ENCODE measurements around the gene WDR38. TPM values are rescaled to one million over a fixed set of nuclear protein-coding genes. Genes with fewer than 3 reads are reported as not detected.
A peak's percentile ranks its signal among the peaks of the same experiment; 100 is the strongest.

The WDR38 gene
- polyA plus RNA-seq, 1 donor (not counting 4 experiments of a cell fraction or from before 2014, with no cell fraction given) = not detected

DNA sequence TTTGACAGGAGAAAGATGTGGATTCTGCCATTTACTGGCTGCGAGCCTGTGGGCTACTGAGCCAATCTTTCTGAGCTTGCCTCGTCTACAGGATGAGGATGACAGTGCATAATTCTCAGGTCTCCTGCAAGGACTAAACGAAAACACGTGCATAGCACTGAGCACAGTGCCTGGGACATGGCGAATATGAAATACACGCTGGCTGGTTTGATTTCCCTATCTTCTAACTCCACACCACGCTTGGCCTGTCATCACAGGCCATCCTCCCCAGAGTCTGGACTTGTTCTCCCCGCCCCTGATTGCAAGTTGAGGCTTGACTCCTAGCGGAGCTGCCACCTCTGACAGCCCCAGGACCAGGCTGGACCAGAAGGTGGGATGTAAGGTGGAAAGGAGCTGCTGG is 46.6 kb downstream of the WDR38 start:
- no peak overlapping the region for H3K4me2 ChIP-seq (ENCODE audit: control insufficient read depth, extremely low read depth, insufficient read depth, low read depth, low read length)
- no peak overlapping the region for H3K9ac ChIP-seq (ENCODE audit: control insufficient read depth, extremely low read depth, insufficient read depth, low read length)
- dilution Hi-C loops (cut with MboI; ENCODE audit: extremely low pct_ligation_motif_present, low sequenced_read_pairs) = no loop called here
- H3K9me3 ChIP-seq (ENCODE audit: control insufficient read depth, low read depth, low read length) = no peaks in the 10 kb centered on the region
- H3K27ac ChIP-seq (ENCODE audit: control insufficient read depth, insufficient read depth, low read length) = no peak overlapping the region
- no peak overlapping the region for H2AFZ ChIP-seq (ENCODE audit: control insufficient read depth, low read length)
- peaks cover 13% of the 10 kb centered on the region for H3K4me1 ChIP-seq (ENCODE audit: control insufficient read depth, extremely low read depth, insufficient read depth, low read length)
- no peaks in the 10 kb centered on the region for H3K79me2 ChIP-seq (ENCODE audit: control insufficient read depth, insufficient read depth, low read length)
- H3K27me3 ChIP-seq (ENCODE audit: control insufficient read depth, extremely low read depth, insufficient read depth, low read length) = no peaks in the 10 kb centered on the region
- FAIRE-seq (peak; percentile 29), DNase-seq (ENCODE audit: low read depth, low spot score) (no peak)
- H3K9me1 ChIP-seq (ENCODE audit: control insufficient read depth, extremely low read depth, insufficient read depth, low read length) = no peaks in the 10 kb centered on the region
- peaks cover 5 to 6% of the 10 kb centered on the region in 2 experiments for H3K36me3 ChIP-seq (ENCODE audit: control insufficient read depth in 2 of 2, extremely low read depth in 1 of 2, insufficient read depth in 2 of 2, low read length in 2 of 2)
- TF ChIP-seq EZH2 (IDR thresholded peaks at IDR 0.05; ENCODE audit: low read length) = no peak
- TF ChIP-seq, protein P1, sequence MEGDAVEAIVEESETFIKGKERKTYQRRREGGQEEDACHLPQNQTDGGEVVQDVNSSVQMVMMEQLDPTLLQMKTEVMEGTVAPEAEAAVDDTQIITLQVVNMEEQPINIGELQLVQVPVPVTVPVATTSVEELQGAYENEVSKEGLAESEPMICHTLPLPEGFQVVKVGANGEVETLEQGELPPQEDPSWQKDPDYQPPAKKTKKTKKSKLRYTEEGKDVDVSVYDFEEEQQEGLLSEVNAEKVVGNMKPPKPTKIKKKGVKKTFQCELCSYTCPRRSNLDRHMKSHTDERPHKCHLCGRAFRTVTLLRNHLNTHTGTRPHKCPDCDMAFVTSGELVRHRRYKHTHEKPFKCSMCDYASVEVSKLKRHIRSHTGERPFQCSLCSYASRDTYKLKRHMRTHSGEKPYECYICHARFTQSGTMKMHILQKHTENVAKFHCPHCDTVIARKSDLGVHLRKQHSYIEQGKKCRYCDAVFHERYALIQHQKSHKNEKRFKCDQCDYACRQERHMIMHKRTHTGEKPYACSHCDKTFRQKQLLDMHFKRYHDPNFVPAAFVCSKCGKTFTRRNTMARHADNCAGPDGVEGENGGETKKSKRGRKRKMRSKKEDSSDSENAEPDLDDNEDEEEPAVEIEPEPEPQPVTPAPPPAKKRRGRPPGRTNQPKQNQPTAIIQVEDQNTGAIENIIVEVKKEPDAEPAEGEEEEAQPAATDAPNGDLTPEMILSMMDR (optimal IDR thresholded peaks at IDR 0.05 in 1 of 3, IDR thresholded peaks at IDR 0.05 in 1 of 3, conservative IDR thresholded peaks at IDR 0.05 in 1 of 3; ENCODE audit: extremely low read depth in 1 of 3, insufficient read depth in 2 of 3, low read length in 3 of 3) = no peak
- H4K20me1 ChIP-seq (ENCODE audit: control insufficient read depth, extremely low read depth, insufficient read depth, low read length) = no peaks in the 10 kb centered on the region
- H3K4me3 ChIP-seq (ENCODE audit: control insufficient read depth in 2 of 3, extremely low read depth in 1 of 3, insufficient read depth in 2 of 3, low read depth in 1 of 3, low read length in 3 of 3) = no peak overlapping the region

DNA sequence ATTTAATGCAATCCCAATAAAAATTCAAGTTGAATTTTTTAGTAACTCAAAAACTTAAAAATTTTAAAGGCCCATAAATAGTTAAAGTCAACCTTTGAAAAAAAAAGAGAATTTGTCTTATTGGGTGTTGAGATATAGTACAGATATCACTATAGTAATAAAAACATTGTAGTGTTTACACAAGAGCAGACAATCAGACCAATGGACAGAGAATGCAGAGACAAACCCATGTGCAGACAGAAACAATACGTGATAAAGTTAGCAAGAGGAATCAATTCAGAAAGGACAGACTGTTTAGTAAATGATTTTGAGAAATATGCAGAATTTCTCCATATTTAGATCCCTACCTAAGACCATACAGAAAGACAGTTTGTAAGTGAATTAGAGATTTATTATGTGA is 53.7 kb downstream of the WDR38 start:
- peaks cover 5 to 13% of the 10 kb centered on the region in 2 experiments for H3K36me3 ChIP-seq (ENCODE audit: control insufficient read depth in 2 of 2, extremely low read depth in 1 of 2, insufficient read depth in 2 of 2, low read length in 2 of 2)
- no peak for TF ChIP-seq EZH2 (IDR thresholded peaks at IDR 0.05; ENCODE audit: low read length)
- TF ChIP-seq, protein P1 (optimal IDR thresholded peaks at IDR 0.05 in 1 of 3, IDR thresholded peaks at IDR 0.05 in 1 of 3, conservative IDR thresholded peaks at IDR 0.05 in 1 of 3; ENCODE audit: extremely low read depth in 1 of 3, insufficient read depth in 2 of 3, low read length in 3 of 3) = no peak
- no peaks in the 10 kb centered on the region for H3K9me3 ChIP-seq (ENCODE audit: control insufficient read depth, low read depth, low read length)
- no peak overlapping the region for H3K4me3 ChIP-seq (ENCODE audit: control insufficient read depth in 2 of 3, extremely low read depth in 1 of 3, insufficient read depth in 2 of 3, low read depth in 1 of 3, low read length in 3 of 3)
- no peak overlapping the region for H3K27ac ChIP-seq (ENCODE audit: control insufficient read depth, insufficient read depth, low read length)
- H2AFZ ChIP-seq (ENCODE audit: control insufficient read depth, low read length) = no peak overlapping the region
- H3K9ac ChIP-seq (ENCODE audit: control insufficient read depth, extremely low read depth, insufficient read depth, low read length) = no peak overlapping the region
- dilution Hi-C loops (cut with MboI; ENCODE audit: extremely low pct_ligation_motif_present, low sequenced_read_pairs) = no loop called here
- H3K27me3 ChIP-seq (ENCODE audit: control insufficient read depth, extremely low read depth, insufficient read depth, low read length) = no peaks in the 10 kb centered on the region
- DNase-seq (ENCODE audit: low read depth, low spot score) (no peak), FAIRE-seq (no peak)
- no peaks in the 10 kb centered on the region for H3K4me1 ChIP-seq (ENCODE audit: control insufficient read depth, extremely low read depth, insufficient read depth, low read length)
- no peak overlapping the region for H3K4me2 ChIP-seq (ENCODE audit: control insufficient read depth, extremely low read depth, insufficient read depth, low read depth, low read length)
- H3K9me1 ChIP-seq (ENCODE audit: control insufficient read depth, extremely low read depth, insufficient read depth, low read length) = no peaks in the 10 kb centered on the region
- H3K79me2 ChIP-seq (ENCODE audit: control insufficient read depth, insufficient read depth, low read length) = no peaks in the 10 kb centered on the region
- H4K20me1 ChIP-seq (ENCODE audit: control insufficient read depth, extremely low read depth, insufficient read depth, low read length) = no peaks in the 10 kb centered on the region

Small RNA genes lying within 50 kb of the gene (small RNA-seq; reads per million reads assigned to genes)
- 0 reads per million in 3 experiments for gene RNU4-82P (ENCODE audit: insufficient read length in 3 of 3, low read depth in 3 of 3, low replicate concordance in 1 of 3)

Other genes starting within 250 kb of the WDR38 start
- gene NR6A1, start 82.1 kb upstream of the WDR38 start, polyA plus RNA-seq = 1.1 to 1.9 TPM (median 1.8 TPM) in 3 replicates
- 0.59 to 3.1 TPM (median 1.1 TPM) in 3 replicates for gene OLFML2A, start 76.3 kb upstream of the WDR38 start, polyA plus RNA-seq
- gene RPL35, start 8.5 kb downstream of the WDR38 start, polyA plus RNA-seq = 2,334 to 5,073 TPM (median 3,325 TPM) in 3 replicates
- 79.5 to 107 TPM (median 102 TPM) in 3 replicates for gene ARPC5L, start 8.7 kb downstream of the WDR38 start, polyA plus RNA-seq
- gene GOLGA1, start 87.6 kb downstream of the WDR38 start, polyA plus RNA-seq = 7.4 to 8.5 TPM (median 7.6 TPM) in 3 replicates

All from keratinocyte (primary cell).